Stimulated activated naive B cell treated with anti-CD40 and anti-IgM and Interleukin-4, amounts not matched to agents 10 μg/mL and 1 μg/mL and 100 μg/mL, for 72 hours (primary cell): ENCODE data around the gene OLFM3.

ENCODE experiments used
- ATAC-seq, 2 donors: fragments of 150-1000 bp; cut with Tn5 transposase; replicated peaks; 2 replicates each; pipeline ENCODE4 v1.10.0; 2021; ENCODE audit warnings: moderate library complexity in 1 of 2
- DNase-seq: peaks from one replicate; pipeline ENCODE4 v3.0.0; 2021
- H3K27ac Mint-ChIP-seq: one replicate; pipeline ENCODE4 v1.8.0; 2022; ENCODE audit warnings: mild to moderate bottlenecking, mixed read lengths
- H3K27me3 Mint-ChIP-seq, 2 donors: one replicate each; pipeline ENCODE4 v1.8.0; 2022; ENCODE audit warnings: mixed read lengths in 2 of 2
- H3K36me3 Mint-ChIP-seq, 2 donors: one replicate each; pipeline ENCODE4 v1.8.0; 2022; ENCODE audit warnings: mixed read lengths in 2 of 2, mild to moderate bottlenecking in 1 of 2
- H3K4me1 Mint-ChIP-seq, 2 donors: one replicate each; pipeline ENCODE4 v1.8.0; 2022; ENCODE audit warnings: mixed read lengths in 2 of 2, mild to moderate bottlenecking in 1 of 2
- H3K4me3 Mint-ChIP-seq, 2 donors: one replicate each; pipeline ENCODE4 v1.8.0; 2022; ENCODE audit warnings: mild to moderate bottlenecking in 2 of 2, mixed read lengths in 2 of 2, moderate library complexity in 1 of 2
- H3K9me3 Mint-ChIP-seq, 2 donors: one replicate each; pipeline ENCODE4 v1.8.0; 2022; ENCODE audit warnings: mixed read lengths in 2 of 2, mild to moderate bottlenecking in 1 of 2

OLFM3 gene

DNA sequence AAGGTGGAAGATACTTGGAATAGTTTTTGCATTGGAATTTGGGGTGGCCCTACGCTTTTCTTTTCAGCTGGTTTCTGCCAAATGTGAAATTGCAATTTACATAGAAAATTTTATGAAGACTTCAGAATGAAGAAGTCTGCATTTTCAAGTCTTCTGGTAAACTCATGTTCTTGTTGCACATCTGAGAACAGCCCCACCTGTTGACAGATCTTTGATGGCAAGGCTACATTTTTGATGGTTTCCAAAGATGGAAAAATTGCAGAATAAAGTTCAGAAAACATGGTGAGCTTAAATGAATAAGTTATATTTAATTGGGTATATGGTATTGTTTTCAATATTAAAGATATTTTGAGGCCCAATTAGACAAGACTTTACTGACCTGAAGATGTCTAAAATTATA, 25.4 kb downstream of the OLFM3 start:
- Mint-ChIP-seq H3K36me3 (no peaks in the 10 kb centered on the region), H3K4me3 (no peak overlapping the region), H3K4me1 (no peaks in the 10 kb centered on the region), H3K27me3 (peaks cover 0 to 5% of the 10 kb centered on the region in 2 donors), H3K27ac (no peak overlapping the region), H3K9me3 (peaks cover 1 to 3% of the 10 kb centered on the region in 2 donors)
- ATAC-seq (no peak), DNase-seq (no peak)

- ATAC-seq = no peak
Observed at GRCh38 chr1:101967871-101968270, 28.9 kb downstream of the OLFM3 start.

DNA sequence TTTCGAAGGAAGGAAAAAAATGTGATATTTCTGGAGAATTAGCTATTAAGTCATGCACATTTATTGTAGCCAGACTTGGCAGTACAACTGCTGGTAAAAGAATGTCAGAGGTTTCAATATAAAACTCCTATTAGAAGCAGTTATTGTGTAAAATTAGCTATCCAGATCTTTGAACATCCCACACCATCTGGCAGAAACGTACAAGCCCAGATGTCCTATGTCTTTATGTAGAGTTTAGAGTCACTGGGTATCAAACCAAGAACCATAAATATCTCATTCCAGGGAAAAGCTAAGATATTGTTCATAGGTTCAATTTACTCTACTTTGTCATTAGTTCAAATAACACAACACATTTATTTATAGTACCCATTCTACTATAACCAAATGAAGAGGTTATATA, 31.4 kb downstream of the OLFM3 start:
- H3K27me3 Mint-ChIP-seq = peaks cover 0 to 4% of the 10 kb centered on the region in 2 donors
- ATAC-seq = no peak
- no peaks in the 10 kb centered on the region for H3K36me3 Mint-ChIP-seq
- no peak overlapping the region for H3K27ac Mint-ChIP-seq
- DNase-seq = no peak
- peaks cover 1 to 6% of the 10 kb centered on the region in 2 donors for H3K9me3 Mint-ChIP-seq
- H3K4me3 Mint-ChIP-seq = no peak overlapping the region
- H3K4me1 Mint-ChIP-seq = no peaks in the 10 kb centered on the region

More at GRCh38 chr1:101967871-101968270, 28.9 kb downstream of the OLFM3 start:
- H3K4me3 Mint-ChIP-seq = no peak overlapping the region
- no peaks in the 10 kb centered on the region for H3K36me3 Mint-ChIP-seq
- DNase-seq = no peak
- H3K27me3 Mint-ChIP-seq = peaks cover 4 to 5% of the 10 kb centered on the region in 2 donors
- no peaks in the 10 kb centered on the region for H3K4me1 Mint-ChIP-seq
- no peak overlapping the region for H3K27ac Mint-ChIP-seq
- peaks cover 1 to 6% of the 10 kb centered on the region in 2 donors for H3K9me3 Mint-ChIP-seq

DNA sequence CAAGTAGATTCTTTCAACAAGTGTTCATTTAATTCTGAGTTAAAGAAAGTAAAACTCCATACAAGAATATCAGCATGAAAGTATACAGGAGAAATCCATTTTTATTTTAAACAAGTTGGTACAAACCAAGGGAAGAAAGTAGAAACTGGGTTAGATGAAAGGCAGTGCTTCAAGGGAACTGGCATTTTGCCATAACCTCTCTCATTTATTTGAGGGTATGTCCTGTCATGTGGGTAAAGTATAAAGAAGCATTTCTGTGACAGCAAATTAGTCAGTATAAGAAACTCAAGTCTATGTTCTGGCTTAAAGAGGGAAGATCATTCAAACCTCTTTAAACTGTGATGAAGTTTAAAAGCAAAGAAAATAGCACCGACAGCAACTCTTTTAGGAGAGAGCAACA, 32.0 kb downstream of the OLFM3 start:
- ATAC-seq = no peak
- Mint-ChIP-seq H3K9me3 (peaks cover 1 to 6% of the 10 kb centered on the region in 2 donors), H3K27ac (no peak overlapping the region), H3K4me3 (no peak overlapping the region), H3K27me3 (peaks cover 0 to 4% of the 10 kb centered on the region in 2 donors), H3K36me3 (no peaks in the 10 kb centered on the region), H3K4me1 (no peaks in the 10 kb centered on the region)
- no peak for DNase-seq

- Mint-ChIP-seq H3K27me3 (peaks cover 0 to 4% of the 10 kb centered on the region in 2 donors), H3K27ac (no peak overlapping the region), H3K4me1 (no peaks in the 10 kb centered on the region), H3K4me3 (no peak overlapping the region), H3K36me3 (no peaks in the 10 kb centered on the region), H3K9me3 (peaks cover 0 to 3% of the 10 kb centered on the region in 2 donors)
- DNase-seq = no peak
- ATAC-seq = no peak
Observed at GRCh38 chr1:101960142-101960541, 36.6 kb downstream of the OLFM3 start.

DNA sequence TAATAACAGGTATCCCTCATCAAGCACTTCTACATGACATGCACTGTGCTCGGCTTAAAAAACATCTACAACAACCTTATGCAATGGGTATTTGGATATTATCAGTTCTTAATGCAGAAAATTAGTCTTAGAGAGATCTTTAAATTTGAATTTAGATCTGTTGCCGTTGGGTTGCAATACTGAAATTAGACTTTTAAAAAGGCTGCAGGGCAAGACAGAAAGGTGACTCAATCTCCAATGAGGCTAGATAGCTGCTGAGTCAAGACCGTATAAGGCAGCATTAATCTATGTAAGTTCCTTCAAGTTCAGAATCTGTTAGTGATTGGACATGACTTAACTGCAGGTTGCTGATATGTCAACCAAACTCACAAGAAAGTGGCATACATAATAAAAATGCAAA, 37.3 kb downstream of the OLFM3 start:
- Mint-ChIP-seq H3K27ac (no peak overlapping the region), H3K27me3 (peaks cover 0 to 4% of the 10 kb centered on the region in 2 donors), H3K4me1 (no peaks in the 10 kb centered on the region), H3K9me3 (peaks cover 0 to 3% of the 10 kb centered on the region in 2 donors), H3K36me3 (no peaks in the 10 kb centered on the region), H3K4me3 (no peak overlapping the region)
- no peak for ATAC-seq
- DNase-seq = no peak

DNA sequence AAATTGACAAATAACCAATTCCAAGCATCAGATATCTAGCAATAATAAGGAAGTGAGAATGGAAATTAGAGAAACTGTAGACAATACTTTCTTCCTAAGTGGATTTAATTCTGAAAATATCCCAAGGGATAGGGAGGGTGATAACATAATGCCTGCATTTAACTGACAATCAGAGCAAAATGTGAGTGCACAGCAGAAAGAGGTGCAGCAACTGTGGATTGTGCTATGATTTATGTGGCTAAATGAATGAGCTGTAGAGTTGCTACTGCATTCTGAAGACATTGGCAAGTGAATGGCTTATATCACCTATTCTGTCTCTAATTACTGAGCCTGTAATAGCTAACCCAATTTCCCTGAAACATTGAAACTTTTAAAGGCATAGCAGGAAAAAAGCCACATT, 39.0 kb downstream of the OLFM3 start:
- H3K9me3 Mint-ChIP-seq = no peaks in the 10 kb centered on the region
- no peaks in the 10 kb centered on the region for H3K27me3 Mint-ChIP-seq
- no peak overlapping the region for H3K27ac Mint-ChIP-seq
- DNase-seq (no peak), ATAC-seq (no peak)
- no peak overlapping the region for H3K4me3 Mint-ChIP-seq
- H3K36me3 Mint-ChIP-seq = no peaks in the 10 kb centered on the region
- no peaks in the 10 kb centered on the region for H3K4me1 Mint-ChIP-seq

DNA sequence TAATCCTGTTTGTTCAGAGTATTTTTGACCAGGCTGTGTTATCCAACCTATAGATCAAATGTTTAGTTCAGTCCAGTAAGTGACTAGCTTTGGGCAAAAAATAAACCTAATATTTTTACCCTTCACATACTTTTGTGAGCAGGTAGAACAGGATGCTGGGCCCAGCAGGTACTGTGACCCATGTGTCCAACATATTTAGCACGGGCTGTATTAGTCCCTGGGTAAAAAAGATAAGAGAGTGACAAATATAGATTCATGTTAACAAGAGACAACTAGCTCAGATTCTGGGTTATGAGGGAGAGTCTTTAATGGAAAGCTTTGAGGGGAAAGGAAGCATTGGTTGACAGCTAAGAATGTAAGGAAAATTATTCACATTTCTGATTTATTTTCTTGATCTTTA, 43.1 kb downstream of the OLFM3 start:
- H3K36me3 Mint-ChIP-seq = no peaks in the 10 kb centered on the region
- ATAC-seq (no peak), DNase-seq (no peak)
- no peaks in the 10 kb centered on the region for H3K9me3 Mint-ChIP-seq
- H3K27ac Mint-ChIP-seq = no peak overlapping the region
- H3K4me1 Mint-ChIP-seq = no peaks in the 10 kb centered on the region
- H3K4me3 Mint-ChIP-seq = no peak overlapping the region
- no peaks in the 10 kb centered on the region for H3K27me3 Mint-ChIP-seq

- Mint-ChIP-seq H3K27me3 (no peaks in the 10 kb centered on the region), H3K9me3 (no peaks in the 10 kb centered on the region), H3K27ac (no peak overlapping the region), H3K4me3 (no peak overlapping the region), H3K36me3 (no peaks in the 10 kb centered on the region), H3K4me1 (no peaks in the 10 kb centered on the region)
- DNase-seq (no peak), ATAC-seq (no peak)
Observed at GRCh38 chr1:101945884-101946283, 50.8 kb downstream of the OLFM3 start.

DNA sequence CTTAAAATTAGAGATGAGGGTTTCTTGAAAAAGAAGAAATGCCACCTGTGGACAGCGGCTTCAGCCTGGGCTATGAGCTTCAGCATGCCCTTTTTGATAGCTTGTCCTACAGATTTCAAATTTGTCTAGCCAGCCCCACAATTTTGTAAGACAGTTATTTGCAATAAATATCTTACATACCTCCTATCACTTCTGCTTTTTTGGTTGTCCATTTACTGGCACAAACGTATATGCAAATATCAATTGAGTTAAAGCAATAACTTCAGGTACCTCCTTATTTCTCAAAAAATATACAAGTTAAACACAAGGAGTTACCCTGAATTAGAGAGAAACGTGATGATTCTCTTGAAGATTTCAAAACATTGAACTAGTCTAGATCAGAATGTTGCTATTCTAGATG, 53.5 kb downstream of the OLFM3 start:
- Mint-ChIP-seq H3K4me3 (no peak overlapping the region), H3K4me1 (no peaks in the 10 kb centered on the region), H3K36me3 (no peaks in the 10 kb centered on the region), H3K27me3 (no peaks in the 10 kb centered on the region), H3K27ac (no peak overlapping the region), H3K9me3 (no peaks in the 10 kb centered on the region)
- ATAC-seq (no peak), DNase-seq (no peak)

DNA sequence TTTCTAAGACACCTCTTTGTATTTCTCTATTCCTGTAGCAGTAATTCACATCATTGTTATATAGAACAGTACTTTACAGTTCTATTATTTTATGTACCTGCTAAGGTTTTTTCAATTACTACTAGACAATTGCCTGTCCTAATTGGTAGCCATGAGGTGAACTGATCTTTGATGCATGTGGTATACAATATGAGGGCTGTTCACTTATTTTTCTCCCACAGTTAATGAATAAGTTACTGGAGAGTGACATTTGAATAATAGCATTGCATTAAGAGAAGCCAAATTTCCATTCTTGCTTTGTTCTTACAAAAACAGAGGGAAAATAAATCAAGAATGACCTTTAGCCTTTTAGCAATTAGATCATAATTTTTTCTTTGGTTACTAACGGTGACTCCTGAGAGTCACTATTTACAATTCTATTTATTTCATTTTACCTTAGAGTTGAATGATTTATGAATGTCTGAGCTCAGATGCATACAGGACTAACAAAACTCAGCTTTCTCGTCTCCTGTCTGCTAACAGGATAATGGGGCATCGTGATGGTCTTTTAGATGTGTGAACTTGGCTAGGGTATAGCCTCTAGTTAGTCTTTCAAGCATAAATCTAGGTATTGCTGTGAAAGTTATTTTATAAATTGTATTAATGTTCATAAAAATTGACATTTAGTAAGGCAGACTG, 54.1 kb downstream of the OLFM3 start:
- DNase-seq = no peak
- Mint-ChIP-seq H3K27me3 (no peaks in the 10 kb centered on the region), H3K27ac (no peak overlapping the region), H3K4me1 (no peaks in the 10 kb centered on the region), H3K36me3 (no peaks in the 10 kb centered on the region), H3K4me3 (no peak overlapping the region), H3K9me3 (no peaks in the 10 kb centered on the region)
- ATAC-seq = no peak

GRCh38 chr1:101938681-101939080, 58.0 kb downstream of the OLFM3 start:
- no peaks in the 10 kb centered on the region for H3K36me3 Mint-ChIP-seq
- H3K4me1 Mint-ChIP-seq = no peaks in the 10 kb centered on the region
- H3K27ac Mint-ChIP-seq = no peak overlapping the region
- H3K4me3 Mint-ChIP-seq = no peak overlapping the region
- H3K9me3 Mint-ChIP-seq = peaks cover 0 to 2% of the 10 kb centered on the region in 2 donors
- ATAC-seq (no peak), DNase-seq (no peak)
- no peaks in the 10 kb centered on the region for H3K27me3 Mint-ChIP-seq

GRCh38 chr1:101929343-101929742, 67.4 kb downstream of the OLFM3 start:
- H3K36me3 Mint-ChIP-seq = no peaks in the 10 kb centered on the region
- no peaks in the 10 kb centered on the region for H3K9me3 Mint-ChIP-seq
- ATAC-seq = no peak
- H3K4me3 Mint-ChIP-seq = no peak overlapping the region
- H3K27ac Mint-ChIP-seq = no peak overlapping the region
- no peak for DNase-seq
- no peaks in the 10 kb centered on the region for H3K4me1 Mint-ChIP-seq
- no peaks in the 10 kb centered on the region for H3K27me3 Mint-ChIP-seq

GRCh38 chr1:101928829-101929228, 67.9 kb downstream of the OLFM3 start:
- Mint-ChIP-seq H3K4me1 (no peaks in the 10 kb centered on the region), H3K9me3 (no peaks in the 10 kb centered on the region), H3K27ac (no peak overlapping the region), H3K36me3 (no peaks in the 10 kb centered on the region), H3K27me3 (no peaks in the 10 kb centered on the region), H3K4me3 (no peak overlapping the region)
- no peak for DNase-seq
- no peak for ATAC-seq

GRCh38 chr1:101924700-101925099, 72.0 kb downstream of the OLFM3 start:
- Mint-ChIP-seq H3K9me3 (no peaks in the 10 kb centered on the region), H3K27me3 (no peaks in the 10 kb centered on the region), H3K27ac (no peak overlapping the region), H3K36me3 (no peaks in the 10 kb centered on the region), H3K4me3 (no peak overlapping the region), H3K4me1 (no peaks in the 10 kb centered on the region)
- DNase-seq (no peak), ATAC-seq (no peak)

DNA sequence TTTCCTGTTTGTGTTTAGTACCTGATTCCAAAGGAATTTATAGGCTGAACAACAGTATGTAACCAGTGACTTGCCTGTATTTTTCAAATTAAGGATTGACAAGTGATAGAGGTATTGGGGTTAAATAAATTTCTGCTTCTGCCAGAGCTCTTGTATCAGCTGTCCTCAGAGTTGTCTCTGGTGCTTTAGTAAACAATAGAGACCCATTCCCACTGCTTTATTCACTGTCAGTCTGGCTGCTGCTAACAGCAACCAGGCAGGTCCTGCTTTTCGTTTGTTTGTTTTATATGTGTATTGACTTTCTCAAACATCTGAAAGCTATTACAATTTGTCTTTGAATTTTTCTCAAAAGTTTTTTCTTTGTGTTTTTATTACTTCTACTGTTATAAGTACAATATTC, 76.1 kb downstream of the OLFM3 start:
- Mint-ChIP-seq H3K27me3 (no peaks in the 10 kb centered on the region), H3K4me1 (no peaks in the 10 kb centered on the region), H3K9me3 (peaks cover 0 to 1% of the 10 kb centered on the region in 2 donors), H3K27ac (no peak overlapping the region), H3K4me3 (no peak overlapping the region), H3K36me3 (no peaks in the 10 kb centered on the region)
- no peak for DNase-seq
- ATAC-seq = no peak
